GM12878 (cell line): Measurements from ENCODE around the gene HSD17B1. TPM values are rescaled to one million over a fixed set of nuclear protein-coding genes. Genes with fewer than 3 reads are reported as not detected.

Experiments
- ATAC-seq: fragments of 200-7000 bp; cut with Tn5 transposase; 3 replicates; pipeline ENCODE4 v1.9.1; 2020; ENCODE audit warnings: mild to moderate bottlenecking, moderate library complexity
- BruUV-seq: library from RNA; stranded (reverse); fragments of 400-500 nt; replicated peaks from 2 replicates; lab custom pipeline; 2021; lab: Mats Ljungman, UMichigan
- CTCF ChIA-PET: fragments of 300-600 bp; sonication (Branson Sonifier 250); formaldehyde crosslinking; extraction: SDS; loops from one replicate; lab custom pipeline; 2021; ENCODE audit warnings: inconsistent platforms; lab: Yijun Ruan, JAX
- POLR2A ChIA-PET: fragments of 350-600 bp; formaldehyde crosslinking; extraction: SDS; loops from one replicate; lab custom pipeline; 2021; ENCODE audit warnings: inconsistent platforms; lab: Charles Lee
- RAD21 ChIA-PET: fragments of 300-600 bp; sonication (Branson Sonifier 250); formaldehyde crosslinking; loops from one replicate; lab custom pipeline; 2023; ENCODE audit warnings: antibody characterized with exemption; ENCODE audit not compliant: unreplicated experiment; lab: Charles Lee
- SMC1A ChIA-PET: fragments of 300-600 bp; sonication (Branson Sonifier 250); formaldehyde crosslinking; loops from one replicate; lab custom pipeline; 2023; ENCODE audit not compliant: unreplicated experiment, uncharacterized antibody; lab: Charles Lee
- DNase-seq: peaks from one replicate; pipeline ENCODE4 v3.0.0-alpha.2; 2011; ENCODE audit warnings: low read depth, low spot score
- FAIRE-seq: peaks from 3 replicates; lab custom pipeline; 2011; peaks lifted over from hg19 to GRCh38; lab: Jason Lieb, UNC
- H2AFZ ChIP-seq: 2 replicates; pipeline ENCODE4 v1.6.0; 2011; ENCODE audit warnings: low read depth, low read length, control low read depth; ENCODE audit not compliant: control insufficient read depth
- H3K27ac ChIP-seq: 2 replicates; pipeline ENCODE4 v1.5.1; 2011; ENCODE audit warnings: control low read depth; ENCODE audit not compliant: control insufficient read depth, insufficient read depth
- H3K27me3 ChIP-seq, 2 experiments: replicated peaks in 1 of 2; 2 replicates each; pipeline versions ENCODE4 v1.6.0 to v1.6.1; 2011; ENCODE audit warnings: low read length in 1 of 2; ENCODE audit not compliant: control insufficient read depth in 2 of 2, insufficient read depth in 2 of 2
- H3K36me3 ChIP-seq, 2 experiments: 2 replicates each; pipeline ENCODE4 v1.5.1; 2011; ENCODE audit warnings: low read length in 1 of 2; ENCODE audit not compliant: control insufficient read depth in 2 of 2, insufficient read depth in 2 of 2
- H3K4me1 ChIP-seq: 2 replicates; pipeline ENCODE4 v1.6.1; 2011; ENCODE audit warnings: mild to moderate bottlenecking, low read length, moderate library complexity, mixed read lengths; ENCODE audit not compliant: control insufficient read depth, insufficient read depth
- H3K4me2 ChIP-seq: 2 replicates; pipeline ENCODE4 v1.6.0; 2011; ENCODE audit warnings: control low read depth; ENCODE audit not compliant: control insufficient read depth, insufficient read depth
- H3K4me3 ChIP-seq: fragments of 200-600 bp; sonication (generic); 2 replicates; pipeline ENCODE4 v1.5.1; 2016
- H3K79me2 ChIP-seq: 2 replicates; pipeline ENCODE4 v1.6.0; 2011; ENCODE audit warnings: low read length; ENCODE audit not compliant: control insufficient read depth, insufficient read depth
- H3K9ac ChIP-seq: 2 replicates; pipeline ENCODE4 v1.8.0; 2011; ENCODE audit warnings: low read length, control low read depth, mixed read lengths; ENCODE audit not compliant: control insufficient read depth, insufficient read depth
- H3K9me3 ChIP-seq: replicated peaks from 3 replicates; pipeline ENCODE4 v1.5.1; 2011; ENCODE audit warnings: mild to moderate bottlenecking, low read length; ENCODE audit not compliant: control insufficient read depth, insufficient read depth
- H4K20me1 ChIP-seq: 2 replicates; pipeline ENCODE4 v1.6.0; 2011; ENCODE audit not compliant: control insufficient read depth, insufficient read depth
- CBX3 ChIP-seq: fragments of 200-600 bp; sonication (generic); IDR thresholded peaks from 2 replicates; pipeline ENCODE4 v1.6.1; 2016; ENCODE audit warnings: low read depth, borderline replicate concordance
- EED ChIP-seq: sonication (generic); IDR thresholded peaks from 2 replicates; pipeline ENCODE4 v1.6.1; 2016; ENCODE audit warnings: antibody characterized with exemption, low read depth
- LARP7 ChIP-seq: fragments of 450-650 bp; IDR thresholded peaks from 2 replicates; pipeline ENCODE4 v1.6.1; 2017; ENCODE audit warnings: mild to moderate bottlenecking
- NBN ChIP-seq: fragments of 450-650 bp; IDR thresholded peaks from 2 replicates; pipeline ENCODE4 v1.6.1; 2016
- SMARCA5 ChIP-seq: fragments of 450-650 bp; IDR thresholded peaks from 2 replicates; pipeline ENCODE4 v1.6.1; 2017; ENCODE audit warnings: mild to moderate bottlenecking
- SP1 ChIP-seq: IDR thresholded peaks from one replicate; pipeline ENCODE4 v1.6.1; 2011; ENCODE audit warnings: low read depth, low read length
- YBX1 ChIP-seq: fragments of 450-650 bp; IDR thresholded peaks from 2 replicates; pipeline ENCODE4 v1.6.1; 2016; ENCODE audit warnings: antibody characterized with exemption
- WGBS: methylation state at CpG from one replicate; pipeline ENCODE4 v1.1.6; 2016; ENCODE audit warnings: low lambda C conversion rate; ENCODE audit not compliant: insufficient replicate concordance, insufficient coverage; ENCODE audit errors: missing lambda C conversion rate; 5-methylcytosine and 5-hydroxymethylcytosine counted together
- in situ Hi-C: fragments of 300-500 bp; cut with MboI; formaldehyde crosslinking; loops from 9 replicates; pipeline ENCODE4 v1.14.3; 2018; ENCODE audit warnings: mixed read lengths
- intact Hi-C: fragments of 100-400 bp; cut with micrococcal nuclease; formaldehyde crosslinking; loops from one replicate; pipeline ENCODE4 v1.14.2; 2022; ENCODE audit not compliant: unreplicated experiment
- polyA plus RNA-seq, 11 experiments: library from polyadenylated mRNA; depleted of rRNA in 4 of 11; unstranded in 6 of 11; stranded (reverse) in 5 of 11; fragments of >200 nt; fragmentation: Nextera tagmentation in 4 of 11; fragmentation: Illumina TruSeq in 1 of 11; extraction: Ambion mirVana in 4 of 11; extraction: Trizol in 1 of 11; gene quantifications; 1 replicate in 1 of 11; 2 replicates in 10 of 11; pipeline versions ENCODE4 v1.2.1 to v1.2.3, GENCODE V29; 2011 to 2016; ENCODE audit warnings: inconsistent platforms in 2 of 11, missing spikeins in 2 of 11, low read depth in 1 of 11
- total RNA-seq, 4 experiments: library from RNA; depleted of rRNA in 3 of 4; stranded (reverse); fragments of >200 nt in 3 of 4; fragmentation: Illumina TruSeq in 1 of 4; extraction: Trizol in 1 of 4; gene quantifications; 2 replicates each; pipeline versions ENCODE4 v1.2.1 to v1.2.3, GENCODE V29; 2013 to 2021

Gene HSD17B1
- total and polyA plus RNA-seq, 10 of the 15 experiments (the other 5 are each of a cell fraction or from before 2014, with no cell fraction given), result 0.15 to 1.1 (median 0.42) TPM

- BruUV-seq, result no TSS peak
- no peaks in the 10 kb centered on the region for H3K27me3 ChIP-seq
- WGBS, result 96% methylated on average over 44 of the region's 45 CpGs
- POLR2A ChIA-PET, result interaction anchor here (1.4 kb wide), 1 partner anchor 11 kb away, joined by 4 read pairs; no protein-coding TSS in a partner anchor
- no peak overlapping the region for H3K27ac ChIP-seq
- H3K4me3 ChIP-seq, result peak overlapping the region; percentile 94; the same call in 1 of the 2 replicates
- no peak for FAIRE-seq
- intact Hi-C loops, result no loop called here
- H3K4me1 ChIP-seq, result peaks cover 9% of the 10 kb centered on the region
- TF ChIP-seq CBX3 (no peak), YBX1 (no peak), LARP7 (no peak)
- SMC1A ChIA-PET, result no interaction called here
- DNase-seq, result no peak
- RAD21 ChIA-PET, result interaction anchor here (1.6 to 2.0 kb wide), 2 partner anchors 14 to 16 kb away, joined by 5 to 6 read pairs; no protein-coding TSS in a partner anchor
- peaks cover 16% of the 10 kb centered on the region for H3K79me2 ChIP-seq
- no peaks in the 10 kb centered on the region for H4K20me1 ChIP-seq
- CTCF ChIA-PET, result interaction anchor here (1.3 to 1.8 kb wide), 4 partner anchors 12 to 65 kb away, joined by 3 to 7 read pairs (median 4); partner anchors contain the start of gene NAGLU
- no peak overlapping the region for H2AFZ ChIP-seq
- ATAC-seq, result no peak
- H3K9ac ChIP-seq, result no peak overlapping the region
- no peaks in the 10 kb centered on the region for H3K9me3 ChIP-seq
- in situ Hi-C loops, result no loop called here
- peak overlapping the region; percentile 89; the same call in 1 of the 2 replicates for H3K4me2 ChIP-seq
- no peaks in the 10 kb centered on the region; a peak in 1 of 4 replicates for H3K36me3 ChIP-seq
Observed at GRCh38 chr17:42553161-42553818, 567 bp downstream of the HSD17B1 start.

GRCh38 chr17:42553866-42554249 is 1.1 kb downstream of the HSD17B1 start:
- ChIA-PET POLR2A (interaction anchor here (1.0 to 1.7 kb wide), 5 partner anchors 12 to 814 kb away, joined by 3 to 13 read pairs (median 3); partner anchors contain the start of genes NAGLU and VPS25), RAD21 (interaction anchor here (0.7 to 2.0 kb wide), 7 partner anchors 14 to 210 kb away, joined by 3 to 6 read pairs (median 4); no protein-coding TSS in a partner anchor), SMC1A (interaction anchor here (1.3 kb wide), 1 partner anchor 210 kb away, joined by 3 read pairs; no protein-coding TSS in a partner anchor), CTCF (interaction anchor here (1.0 to 1.8 kb wide), 7 partner anchors 13 to 127 kb away, joined by 3 to 7 read pairs (median 5); partner anchors contain the start of genes NAGLU and PSMC3IP)
- peak; percentile 44 for ATAC-seq
- no TSS peak for BruUV-seq
- no peak for DNase-seq
- H3K27ac ChIP-seq, result peak overlapping the region; percentile 81
- H3K79me2 ChIP-seq, result peaks cover 16% of the 10 kb centered on the region
- no peaks in the 10 kb centered on the region for H3K9me3 ChIP-seq
- H3K27me3 ChIP-seq, result no peaks in the 10 kb centered on the region
- H2AFZ ChIP-seq, result no peak overlapping the region
- 0 out of 2 replicates have a peak, but pooled peaks have one; percentile 5 for TF ChIP-seq EED
- peak; percentile 78 for TF ChIP-seq SMARCA5
- no peak for TF ChIP-seq NBN
- TF ChIP-seq SP1, result no peak
- H4K20me1 ChIP-seq, result no peaks in the 10 kb centered on the region
- H3K4me3 ChIP-seq, result peak overlapping the region; percentile 94
- peak overlapping the region; percentile 89 for H3K4me2 ChIP-seq
- no peak for FAIRE-seq
- H3K36me3 ChIP-seq, result no peaks in the 10 kb centered on the region; a peak in 1 of 4 replicates
- peaks cover 5% of the 10 kb centered on the region for H3K4me1 ChIP-seq
- intact Hi-C loops (no loop called here), in situ Hi-C loops (no loop called here)
- peak overlapping the region; percentile 75 for H3K9ac ChIP-seq
- WGBS, result 45% methylated on average over 16 of the region's 16 CpGs
